MM.1S (cell line): ENCODE data around the gene HOXB5.

Experiments used
- DNase-seq: peaks from one replicate; pipeline ENCODE4 v3.0.0-alpha.2; 2015
- H2AFZ ChIP-seq: fragments of 300-600 bp; sonication (generic); 2 replicates; pipeline ENCODE4 v1.6.0; 2016; ENCODE audit warnings: antibody characterized with exemption, low read length
- H3F3A ChIP-seq: fragments of 300-600 bp; sonication (generic); 2 replicates; pipeline ENCODE4 v1.6.1; 2016; ENCODE audit warnings: mild to moderate bottlenecking, antibody characterized with exemption, low read length, moderate library complexity, mixed read lengths; ENCODE audit not compliant: insufficient read depth
- H3K27ac ChIP-seq: fragments of 300-600 bp; sonication (generic); 2 replicates; pipeline ENCODE4 v1.5.1; 2016; ENCODE audit warnings: mild to moderate bottlenecking, low read length
- H3K27me3 ChIP-seq: fragments of 300-600 bp; sonication (generic); replicated peaks from 2 replicates; pipeline ENCODE4 v1.6.0; 2016; ENCODE audit warnings: low read length; ENCODE audit not compliant: insufficient read depth
- H3K36me3 ChIP-seq: fragments of 300-600 bp; sonication (generic); replicated peaks from 2 replicates; pipeline ENCODE4 v1.6.1; 2016; ENCODE audit warnings: mild to moderate bottlenecking, low read length, mixed read lengths; ENCODE audit not compliant: insufficient read depth
- H3K4me1 ChIP-seq: fragments of 300-600 bp; sonication (generic); 2 replicates; pipeline ENCODE4 v1.6.1; 2016; ENCODE audit warnings: low read length, mixed read lengths
- H3K4me2 ChIP-seq: fragments of 300-600 bp; sonication (generic); 2 replicates; pipeline ENCODE4 v1.6.0; 2016; ENCODE audit warnings: low read depth, low read length
- H3K4me3 ChIP-seq: fragments of 300-600 bp; sonication (generic); 2 replicates; pipeline ENCODE4 v1.5.1; 2016; ENCODE audit warnings: low read length, mixed read lengths
- H3K79me2 ChIP-seq: fragments of 300-600 bp; sonication (generic); 2 replicates; pipeline ENCODE4 v1.6.1; 2016; ENCODE audit warnings: mixed run types, low read length, mixed read lengths
- H3K9ac ChIP-seq: fragments of 300-600 bp; sonication (generic); 2 replicates; pipeline ENCODE4 v1.6.1; 2016; ENCODE audit warnings: low read length, mixed read lengths
- H3K9me2 ChIP-seq: fragments of 300-600 bp; sonication (generic); replicated peaks from 2 replicates; pipeline ENCODE4 v1.6.1; 2016; ENCODE audit warnings: mild to moderate bottlenecking, low read length, mixed read lengths; ENCODE audit not compliant: insufficient read depth
- H3K9me3 ChIP-seq: fragments of 300-600 bp; sonication (generic); replicated peaks from 2 replicates; pipeline ENCODE4 v1.6.1; 2016; ENCODE audit warnings: mild to moderate bottlenecking, low read length, mixed read lengths; ENCODE audit not compliant: insufficient read depth
- H4K20me1 ChIP-seq: fragments of 300-600 bp; sonication (generic); 2 replicates; pipeline ENCODE4 v1.6.1; 2016; ENCODE audit warnings: mild to moderate bottlenecking, low read length, moderate library complexity, mixed read lengths; ENCODE audit not compliant: insufficient read depth
- CTCF ChIP-seq: fragments of 300-600 bp; sonication (generic); IDR thresholded peaks from 2 replicates; pipeline ENCODE4 v1.5.1; 2016; ENCODE audit warnings: antibody characterized with exemption, low read length, mixed read lengths
- EZH2 ChIP-seq: fragments of 300-600 bp; sonication (generic); optimal IDR thresholded peaks from 2 replicates; pipeline ENCODE3; 2017; ENCODE audit warnings: low read depth, mild to moderate bottlenecking, antibody characterized with exemption, low read length, mixed read lengths
- EZH2phosphoT487 ChIP-seq: fragments of 300-600 bp; sonication (generic); IDR thresholded peaks from 2 replicates; pipeline ENCODE4 v1.6.1; 2018; ENCODE audit warnings: antibody characterized with exemption, low read length

Gene HOXB5

GRCh38 chr17:48545022-48545375 lies 48.6 kb downstream of the HOXB5 start, which contains the start of gene HOXB2:
TSS of gene HOXB2 (minus strand) at chr17:48545109. CDS start at chr17:48544911, 198 bp downstream.
- no peak within 1 kb of the TSS for H3K27ac ChIP-seq
- no peaks in the 10 kb centered on the region for H4K20me1 ChIP-seq

GRCh38 chr17:48544349-48545021 lies 49.1 kb downstream of the HOXB5 start:
- Histone ChIP-seq H2AFZ (no peak overlapping the region), H4K20me1 (no peaks in the 10 kb centered on the region), H3K4me2 (no peak overlapping the region; the same call in 1 of the 2 replicates), H3K9ac (no peak overlapping the region), H3K9me3 (no peaks in the 10 kb centered on the region), H3K9me2 (no peaks in the 10 kb centered on the region), H3K36me3 (no peaks in the 10 kb centered on the region), H3K4me3 (no peak overlapping the region), H3K4me1 (peaks cover 5% of the 10 kb centered on the region; the same call in 1 of the 2 replicates), H3K79me2 (no peaks in the 10 kb centered on the region), H3F3A (no peaks in the 10 kb centered on the region), H3K27me3 (peaks cover 16% of the 10 kb centered on the region), H3K27ac (no peak overlapping the region)
- DNase-seq, result no peak
- TF ChIP-seq CTCF (no peak), EZH2 (no peak), EZH2phosphoT487 (no peak)

More at GRCh38 chr17:48545022-48545375, 48.6 kb downstream of the HOXB5 start, which contains the start of gene HOXB2:
- H3K79me2 ChIP-seq, result no peaks in the 10 kb centered on the region
- peak within 1 kb of the TSS; percentile 92 for H3K4me2 ChIP-seq
- H2AFZ ChIP-seq, result 0 out of 2 replicates have a peak within 1 kb of the TSS, but pooled peaks have one; percentile 39
- no peaks in the 10 kb centered on the region for H3F3A ChIP-seq
- H3K27me3 ChIP-seq, result peaks cover 16% of the 10 kb centered on the region
- no peak within 1 kb of the TSS for H3K9ac ChIP-seq
- H3K9me2 ChIP-seq, result no peaks in the 10 kb centered on the region
- no peak for DNase-seq
- 0 out of 2 replicates have a peak within 1 kb of the TSS, but pooled peaks have one; percentile 66 for H3K4me3 ChIP-seq
- TF ChIP-seq EZH2phosphoT487 (no peak), CTCF (no peak), EZH2 (no peak)
- peaks cover 5% of the 10 kb centered on the region; the same call in 1 of the 2 replicates for H3K4me1 ChIP-seq
- H3K36me3 ChIP-seq, result no peaks in the 10 kb centered on the region
- no peaks in the 10 kb centered on the region for H3K9me3 ChIP-seq

- peak overlapping the region; percentile 92 for H3K4me2 ChIP-seq
- H4K20me1 ChIP-seq, result no peaks in the 10 kb centered on the region
- H2AFZ ChIP-seq, result 0 out of 2 replicates have a peak overlapping the region, but pooled peaks have one; percentile 39
- no peaks in the 10 kb centered on the region for H3F3A ChIP-seq
- TF ChIP-seq EZH2phosphoT487 (no peak), EZH2 (no peak), CTCF (no peak)
- no peak overlapping the region for H3K27ac ChIP-seq
- no peaks in the 10 kb centered on the region for H3K9me3 ChIP-seq
- H3K27me3 ChIP-seq, result peaks cover 16% of the 10 kb centered on the region
- H3K4me3 ChIP-seq, result peak overlapping the region; percentile 66; the same call in 1 of the 2 replicates
- H3K4me1 ChIP-seq, result peaks cover 5% of the 10 kb centered on the region; the same call in 1 of the 2 replicates
- no peaks in the 10 kb centered on the region for H3K79me2 ChIP-seq
- H3K36me3 ChIP-seq, result no peaks in the 10 kb centered on the region
- DNase-seq, result no peak
- no peak overlapping the region for H3K9ac ChIP-seq
- no peaks in the 10 kb centered on the region for H3K9me2 ChIP-seq
These were observed 49.7 kb downstream of the HOXB5 start for GRCh38 chr17:48543854-48544348.
